GM12891 (cell line): ENCODE results near the gene RELA.

Experiments
- DNase-seq: peaks from one replicate; pipeline ENCODE4 v3.0.0; 2011; ENCODE audit warnings: low spot score; ENCODE audit not compliant: insufficient read length
- FAIRE-seq: peaks from 2 replicates; lab custom pipeline; 2011; peaks lifted over from hg19 to GRCh38; lab: Jason Lieb, UNC
- PAX5 ChIP-seq: IDR thresholded peaks from 2 replicates; pipeline ENCODE4 v1.6.1; 2011; ENCODE audit warnings: low read length, moderate library complexity, mild to moderate bottlenecking; ENCODE audit not compliant: insufficient read depth, severe bottlenecking
- POLR2A ChIP-seq: IDR thresholded peaks from 2 replicates; pipeline ENCODE4 v1.6.1; 2011; ENCODE audit warnings: low read depth, low read length, control low read depth
- POLR2AphosphoS5 ChIP-seq: IDR thresholded peaks from 2 replicates; pipeline ENCODE4 v1.6.1; 2011; ENCODE audit warnings: low read depth, low read length, control low read depth
- POU2F2 ChIP-seq: IDR thresholded peaks from 2 replicates; pipeline ENCODE4 v1.6.1; 2011; ENCODE audit warnings: low read depth, mild to moderate bottlenecking, control low read depth, low read length, moderate library complexity
- SPI1 ChIP-seq: IDR thresholded peaks from 2 replicates; pipeline ENCODE4 v1.6.1; 2011; ENCODE audit warnings: low read depth, low read length, control low read depth
- TAF1 ChIP-seq: IDR thresholded peaks from 2 replicates; pipeline ENCODE4 v1.6.1; 2011; ENCODE audit warnings: low read depth, low read length, control low read depth

RELA gene

DNA sequence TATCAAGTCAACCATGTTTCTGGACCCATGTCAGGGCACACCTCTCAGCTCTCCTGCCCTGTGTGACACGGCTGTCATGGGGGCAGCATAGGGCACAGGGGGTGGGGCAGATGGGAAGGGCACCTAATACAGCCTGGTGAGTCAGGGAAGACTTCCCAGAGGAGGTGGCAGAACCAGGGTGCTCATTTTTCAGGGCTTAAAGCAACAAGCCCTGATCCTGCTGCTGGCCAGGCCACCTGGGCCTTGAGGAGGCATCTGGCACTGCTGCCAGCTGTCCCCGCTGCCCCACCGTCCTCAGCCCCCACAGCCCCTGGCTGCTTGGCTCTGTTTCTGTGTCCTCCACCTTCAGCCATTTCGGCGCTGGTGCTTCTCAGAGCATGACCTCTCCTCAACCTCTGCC is 53.1 kb downstream of the RELA start:
- DNase-seq (no peak), FAIRE-seq (no peak)
- TF ChIP-seq PAX5 (no peak), SPI1 (no peak), POLR2A (no peak), POLR2AphosphoS5 (no peak), POU2F2 (no peak), TAF1 (no peak)

DNA sequence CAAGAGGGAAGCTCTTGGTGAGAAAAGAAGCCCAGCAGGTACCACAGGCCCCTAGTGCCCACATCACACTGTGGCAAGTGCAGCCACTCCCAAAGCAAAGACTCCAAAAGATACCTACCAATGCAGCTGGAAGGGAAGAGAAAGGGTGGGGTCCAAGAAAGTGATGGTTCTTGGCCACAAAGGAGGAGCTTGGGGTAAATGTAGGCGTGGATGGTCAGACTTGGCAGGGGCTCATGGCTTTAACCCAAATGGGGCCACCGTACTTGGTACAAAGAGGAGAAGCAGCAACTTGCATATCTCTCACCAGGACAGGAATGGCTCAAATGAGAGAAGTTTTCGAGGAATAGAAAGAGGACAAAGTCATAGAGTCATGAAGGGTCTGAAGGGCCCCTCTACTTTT is 53.5 kb downstream of the RELA start:
- TF ChIP-seq POLR2AphosphoS5, result no peak
- no peak for TF ChIP-seq SPI1
- TF ChIP-seq PAX5, result no peak
- TF ChIP-seq TAF1, result no peak
- TF ChIP-seq POU2F2, result no peak
- TF ChIP-seq POLR2A, result no peak
- no peak for FAIRE-seq
- DNase-seq, result no peak

DNA sequence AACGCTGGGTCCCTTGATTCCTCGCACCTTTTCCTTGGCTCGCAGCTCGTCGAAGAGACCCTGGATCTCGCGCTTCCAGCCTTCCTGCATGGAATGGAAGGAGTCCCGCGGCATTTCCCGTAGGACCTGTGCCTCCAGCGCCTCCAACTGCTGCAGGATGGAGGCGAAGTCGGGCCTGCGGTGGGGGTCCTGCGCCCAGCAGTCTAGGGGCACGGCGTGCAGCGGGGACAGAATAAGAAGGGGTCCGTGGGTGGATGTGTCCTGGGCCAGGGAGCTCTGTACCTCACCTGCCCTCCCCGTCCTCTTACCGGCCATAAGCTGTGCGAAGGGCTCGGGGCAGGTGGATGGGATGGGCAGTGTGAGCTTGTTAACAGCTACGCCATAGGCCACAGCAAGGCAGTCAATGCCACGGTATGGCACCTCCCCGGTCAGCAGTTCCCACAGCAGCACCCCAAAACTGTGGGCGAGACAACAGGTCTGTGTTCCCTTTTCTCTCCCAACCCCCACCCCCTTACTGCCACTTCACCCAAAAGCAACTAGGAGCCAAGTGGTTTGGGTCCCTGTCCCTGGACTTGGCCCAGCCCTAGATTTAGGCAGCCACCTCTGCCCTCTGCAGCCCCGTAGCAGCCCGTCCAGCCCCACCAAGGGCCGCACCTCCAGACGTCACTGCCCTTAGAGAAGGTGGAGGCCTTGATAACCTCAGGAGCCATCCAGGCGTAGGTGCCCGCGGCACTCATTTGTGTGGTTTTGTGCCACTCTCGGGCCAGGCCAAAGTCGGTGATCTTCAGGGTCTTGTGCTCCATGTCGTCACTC is 54.9 kb downstream of the RELA start:
- TF ChIP-seq POLR2A, result no peak
- TF ChIP-seq TAF1, result no peak
- TF ChIP-seq SPI1, result no peak
- FAIRE-seq, result no peak

DNA sequence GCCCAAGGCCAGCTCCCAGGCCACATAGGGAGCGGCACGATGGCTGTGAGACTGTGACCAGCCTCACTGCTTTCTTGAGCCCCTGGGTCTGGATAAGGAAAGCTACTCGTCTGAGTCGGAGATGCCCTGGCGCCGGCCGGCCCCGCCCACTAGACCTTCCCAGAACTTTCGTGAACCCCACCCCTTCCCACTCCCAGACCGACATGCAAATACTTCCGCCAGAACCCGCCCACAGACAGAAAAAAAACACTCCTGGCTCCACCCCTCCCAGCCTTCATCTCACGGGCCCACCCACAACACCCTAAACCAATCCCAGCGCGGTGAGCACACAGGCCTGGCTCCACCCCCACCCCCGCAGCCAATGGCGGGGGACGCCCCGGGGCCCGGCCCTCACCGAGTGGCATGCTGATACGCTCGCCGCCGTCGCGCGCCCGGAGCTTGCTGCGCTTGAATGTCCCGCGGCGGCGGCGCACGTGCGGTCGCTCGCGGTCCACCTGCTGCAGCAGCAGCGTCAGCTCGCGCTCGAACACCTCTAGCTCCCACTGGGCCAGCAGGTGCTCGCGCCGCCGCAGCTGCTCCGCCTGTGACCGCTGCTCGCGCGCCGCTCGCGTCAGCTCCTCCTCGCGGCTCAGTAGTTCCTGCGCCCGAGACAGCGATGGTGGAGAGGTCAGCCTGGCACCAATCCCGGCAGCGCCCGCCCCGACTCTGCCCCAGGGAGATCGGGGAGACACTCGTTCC is 55.7 kb downstream of the RELA start:
- peak; percentile 65 for DNase-seq
- FAIRE-seq, result no peak
- TF ChIP-seq POLR2AphosphoS5 (no peak), PAX5 (no peak), TAF1 (no peak)

More for the DNA sequence above, 54.9 kb downstream of the RELA start:
- no peak for DNase-seq

DNA sequence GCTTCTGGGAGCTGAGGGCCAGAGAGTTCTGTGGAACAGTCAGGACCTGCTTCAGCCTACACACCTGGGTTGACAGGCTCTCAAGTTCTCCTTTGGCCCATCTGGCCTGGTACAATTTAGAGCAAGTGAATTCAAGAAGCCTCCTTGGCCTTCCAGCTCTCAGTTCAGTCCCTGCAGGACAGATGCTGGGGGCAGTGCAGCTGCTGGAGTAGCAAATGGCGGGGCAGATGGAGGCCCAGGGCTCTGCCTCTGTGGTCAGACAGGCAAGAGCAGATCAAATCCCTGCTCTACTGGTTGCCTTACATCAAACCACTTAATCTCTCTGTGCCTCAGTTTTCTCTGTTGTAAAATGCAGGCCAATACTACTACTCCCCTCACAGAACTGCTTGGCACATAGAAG is 58.5 kb downstream of the RELA start:
- TF ChIP-seq PAX5 (no peak), POU2F2 (no peak), POLR2A (no peak), SPI1 (no peak), POLR2AphosphoS5 (no peak), TAF1 (no peak)
- DNase-seq (no peak), FAIRE-seq (no peak)
